Glutamatergic neuron (in vitro differentiated cells): ENCODE measurements around the gene RNU11. TPM values are rescaled to one million over a fixed set of nuclear protein-coding genes. Genes with fewer than 3 reads are reported as not detected.
"Not testable (repeated sequence)": the region's sequence is repeated elsewhere in the genome, so short reads cannot be mapped to it uniquely, and the experiment has no call there.

Experiments
- DNase-seq: peaks from one replicate; pipeline ENCODE4 v3.0.0; 2022
- H3K27ac Mint-ChIP-seq: one replicate; pipeline ENCODE4 v1.8.0; 2020; ENCODE audit warnings: mild to moderate bottlenecking, mixed read lengths, inconsistent platforms; ENCODE audit not compliant: unreplicated experiment
- H3K27me3 Mint-ChIP-seq: one replicate; pipeline ENCODE4 v1.8.0; 2020; ENCODE audit warnings: mild to moderate bottlenecking, moderate library complexity, mixed read lengths, inconsistent platforms; ENCODE audit not compliant: unreplicated experiment
- H3K36me3 Mint-ChIP-seq: one replicate; pipeline ENCODE4 v1.8.0; 2020; ENCODE audit warnings: mild to moderate bottlenecking, mixed read lengths, inconsistent platforms; ENCODE audit not compliant: unreplicated experiment
- H3K4me1 Mint-ChIP-seq: one replicate; pipeline ENCODE4 v1.8.0; 2020; ENCODE audit warnings: mild to moderate bottlenecking, low read depth, mixed read lengths, inconsistent platforms; ENCODE audit not compliant: unreplicated experiment
- H3K4me3 Mint-ChIP-seq: one replicate; pipeline ENCODE4 v1.8.0; 2020; ENCODE audit warnings: mild to moderate bottlenecking, mixed read lengths, inconsistent platforms; ENCODE audit not compliant: unreplicated experiment
- H3K9me3 Mint-ChIP-seq: one replicate; pipeline ENCODE4 v1.8.0; 2020; ENCODE audit warnings: mild to moderate bottlenecking, moderate library complexity, mixed read lengths, inconsistent platforms; ENCODE audit not compliant: unreplicated experiment
- total RNA-seq: library from RNA; stranded (reverse); fragmentation: NEBNext Ultra II Directional; extraction: Animal tissue kit (Norgen Biotek cat#: 25700); gene quantifications from one replicate; pipeline ENCODE4 v1.2.1, GENCODE V29; 2021; ENCODE audit not compliant: unreplicated experiment
- TF ChIP-seq, protein P1 (sequence below): fragments of 200-600 bp; sonication (generic); IDR thresholded peaks from one replicate; pipeline ENCODE4 v1.5.0; 2021; ENCODE audit not compliant: partially characterized antibody, unreplicated experiment

The RNU11 gene
- total RNA-seq, 1 donor from 2014 or later = not detected

GRCh38 chr1:28646040-28646439 lies 2.4 kb upstream of the RNU11 start:
- H3K4me1 Mint-ChIP-seq = peaks cover 16% of the 10 kb centered on the region
- no peaks in the 10 kb centered on the region for H3K36me3 Mint-ChIP-seq
- peaks cover 24% of the 10 kb centered on the region for H3K27me3 Mint-ChIP-seq
- peaks cover 13% of the 10 kb centered on the region for H3K9me3 Mint-ChIP-seq
- peak overlapping the region; percentile 38 for H3K27ac Mint-ChIP-seq
- no peak overlapping the region for H3K4me3 Mint-ChIP-seq
- TF ChIP-seq, protein P1, sequence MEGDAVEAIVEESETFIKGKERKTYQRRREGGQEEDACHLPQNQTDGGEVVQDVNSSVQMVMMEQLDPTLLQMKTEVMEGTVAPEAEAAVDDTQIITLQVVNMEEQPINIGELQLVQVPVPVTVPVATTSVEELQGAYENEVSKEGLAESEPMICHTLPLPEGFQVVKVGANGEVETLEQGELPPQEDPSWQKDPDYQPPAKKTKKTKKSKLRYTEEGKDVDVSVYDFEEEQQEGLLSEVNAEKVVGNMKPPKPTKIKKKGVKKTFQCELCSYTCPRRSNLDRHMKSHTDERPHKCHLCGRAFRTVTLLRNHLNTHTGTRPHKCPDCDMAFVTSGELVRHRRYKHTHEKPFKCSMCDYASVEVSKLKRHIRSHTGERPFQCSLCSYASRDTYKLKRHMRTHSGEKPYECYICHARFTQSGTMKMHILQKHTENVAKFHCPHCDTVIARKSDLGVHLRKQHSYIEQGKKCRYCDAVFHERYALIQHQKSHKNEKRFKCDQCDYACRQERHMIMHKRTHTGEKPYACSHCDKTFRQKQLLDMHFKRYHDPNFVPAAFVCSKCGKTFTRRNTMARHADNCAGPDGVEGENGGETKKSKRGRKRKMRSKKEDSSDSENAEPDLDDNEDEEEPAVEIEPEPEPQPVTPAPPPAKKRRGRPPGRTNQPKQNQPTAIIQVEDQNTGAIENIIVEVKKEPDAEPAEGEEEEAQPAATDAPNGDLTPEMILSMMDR = no peak
- no peak for DNase-seq

DNA sequence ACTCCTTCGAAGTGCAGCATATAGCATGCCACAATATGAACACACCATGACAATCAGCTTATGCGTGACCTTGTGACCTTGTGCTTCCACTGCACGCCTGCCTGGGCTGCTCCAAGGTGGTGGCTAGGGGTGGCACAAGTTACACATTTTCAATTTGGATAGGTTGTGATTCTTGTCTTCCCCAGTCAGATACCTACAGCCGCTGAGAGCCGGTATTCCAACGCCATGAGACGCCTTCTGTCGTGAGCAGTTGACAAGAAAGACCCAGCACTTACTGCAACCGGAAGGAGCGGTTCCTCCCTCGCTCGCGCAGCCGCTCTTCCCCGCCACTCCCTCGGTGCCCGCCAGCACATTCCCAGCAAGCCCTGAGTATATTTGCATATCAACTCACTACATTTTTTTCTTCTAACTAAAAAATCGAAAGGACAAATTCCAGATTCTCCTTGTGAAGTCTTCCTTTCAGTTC lies 359 bp upstream of the RNU11 start:
- TF ChIP-seq, protein P1 = no peak
- peak overlapping the region; percentile 100 for H3K27ac Mint-ChIP-seq
- H3K4me1 Mint-ChIP-seq = peaks cover 8% of the 10 kb centered on the region
- H3K4me3 Mint-ChIP-seq = peak overlapping the region; percentile 95
- peaks cover 18% of the 10 kb centered on the region for H3K27me3 Mint-ChIP-seq
- DNase-seq = peak; percentile 87
- H3K36me3 Mint-ChIP-seq = no peaks in the 10 kb centered on the region
- peaks cover 10% of the 10 kb centered on the region for H3K9me3 Mint-ChIP-seq

DNA sequence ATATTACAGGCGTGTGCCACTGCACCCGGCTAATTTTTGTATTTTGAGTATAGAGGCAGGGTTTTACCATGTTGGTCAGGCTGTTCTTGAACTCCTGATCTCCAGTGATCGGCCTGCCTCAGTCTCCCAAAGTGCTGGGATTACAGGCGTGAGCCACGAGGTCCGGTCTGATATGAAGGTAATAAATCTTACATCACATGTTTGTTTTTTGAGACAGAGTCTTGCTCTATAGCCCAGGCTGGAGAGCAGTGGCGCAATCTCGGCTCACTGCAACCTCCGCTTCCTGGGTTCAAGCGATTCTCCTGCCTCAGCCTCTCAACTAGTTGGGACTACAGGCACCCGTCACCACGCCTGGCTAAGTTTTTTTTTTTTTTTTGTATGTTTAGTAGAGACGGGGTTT lies 4.7 kb downstream of the RNU11 start:
- not testable (repeated sequence) for H3K4me1 Mint-ChIP-seq, H3K27ac Mint-ChIP-seq, DNase-seq, H3K36me3 Mint-ChIP-seq, H3K27me3 Mint-ChIP-seq, H3K4me3 Mint-ChIP-seq, H3K9me3 Mint-ChIP-seq

- H3K4me3 Mint-ChIP-seq, H3K36me3 Mint-ChIP-seq, H3K27me3 Mint-ChIP-seq, H3K9me3 Mint-ChIP-seq, DNase-seq, H3K27ac Mint-ChIP-seq, H3K4me1 Mint-ChIP-seq: not testable (repeated sequence)
Measured at GRCh38 chr1:28653870-28654269, 5.5 kb downstream of the RNU11 start.

DNA sequence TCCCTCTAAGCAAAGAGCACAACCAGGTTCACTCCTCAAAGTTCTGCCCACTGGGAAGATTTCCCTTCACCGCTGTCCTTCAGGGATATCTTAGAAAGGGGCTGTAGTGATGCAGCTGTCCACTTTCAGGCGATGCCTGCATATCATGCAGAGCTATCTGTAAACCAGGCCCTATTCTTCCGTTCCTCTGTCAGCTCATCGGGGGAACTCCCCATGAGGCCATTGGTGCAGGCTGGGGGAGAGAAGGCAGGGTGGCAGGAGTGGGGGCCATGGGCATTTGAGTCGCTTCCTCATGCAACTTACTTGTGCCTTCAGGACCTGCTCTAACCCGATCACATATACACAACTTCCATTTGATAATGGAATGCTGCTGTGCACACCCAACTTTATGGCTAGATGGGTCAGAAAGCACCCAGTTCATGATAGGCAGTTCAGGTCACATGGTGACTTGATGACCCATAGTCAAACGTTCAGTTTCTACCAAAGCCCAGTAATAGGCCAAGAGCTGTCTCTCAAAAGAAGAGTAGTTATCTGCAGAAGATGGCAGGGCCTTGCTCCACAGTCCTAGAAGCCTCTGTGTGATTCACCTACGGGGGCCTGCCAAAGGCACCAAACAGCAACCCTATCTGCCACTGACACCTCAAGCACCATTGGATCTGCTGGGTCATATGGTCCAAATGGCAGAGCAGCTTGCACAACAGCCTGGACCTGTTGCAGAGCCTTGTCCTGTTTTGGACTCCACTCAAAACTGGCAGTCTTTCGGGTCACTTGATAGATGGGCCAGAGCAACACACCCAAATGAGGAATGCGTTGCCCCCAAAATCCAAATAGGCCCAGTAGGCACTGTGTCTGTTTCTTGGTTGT lies 7.3 kb downstream of the RNU11 start:
- H3K27ac Mint-ChIP-seq, H3K36me3 Mint-ChIP-seq, H3K4me1 Mint-ChIP-seq, DNase-seq, H3K9me3 Mint-ChIP-seq, H3K4me3 Mint-ChIP-seq, H3K27me3 Mint-ChIP-seq: not testable (repeated sequence)

DNA sequence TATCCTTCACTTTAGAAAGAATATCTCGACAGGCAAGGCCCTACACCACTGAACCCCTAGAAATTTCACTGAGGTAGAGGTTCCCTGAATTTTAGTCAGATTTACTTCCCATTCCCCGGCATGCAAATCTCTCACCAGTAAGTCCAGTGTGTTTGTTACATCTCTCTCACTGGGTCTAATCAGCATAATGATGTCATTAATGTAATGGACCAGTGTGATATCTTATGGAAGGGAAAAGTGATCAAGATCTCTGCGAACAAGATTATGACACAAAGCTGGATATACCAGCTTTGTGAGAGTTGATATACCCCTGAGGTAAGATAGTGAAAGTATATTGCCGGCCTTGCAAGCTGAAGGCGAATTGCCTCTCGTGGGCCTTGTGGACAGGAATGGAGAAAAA lies 7.9 kb downstream of the RNU11 start:
- no peak for DNase-seq
- no peak overlapping the region for H3K4me3 Mint-ChIP-seq
- no peaks in the 10 kb centered on the region for H3K27me3 Mint-ChIP-seq
- no peaks in the 10 kb centered on the region for H3K9me3 Mint-ChIP-seq
- TF ChIP-seq, protein P1 = no peak
- H3K4me1 Mint-ChIP-seq = no peaks in the 10 kb centered on the region
- H3K36me3 Mint-ChIP-seq = no peaks in the 10 kb centered on the region
- no peak overlapping the region for H3K27ac Mint-ChIP-seq
